22Rv1 (cell line): ENCODE data around the gene IQGAP2.
A peak's percentile ranks its signal among the peaks of the same experiment; 100 is the strongest.

Experiments
- H3K27ac ChIP-seq: fragments of 450-650 bp; 2 replicates; pipeline ENCODE4 v1.5.1; 2017
- ZFX ChIP-seq: fragments of 450-650 bp; IDR thresholded peaks from 2 replicates; pipeline ENCODE4 v1.6.1; 2017; ENCODE audit warnings: antibody characterized with exemption, borderline replicate concordance
- TF ChIP-seq, protein P1 (sequence below): fragments of 450-650 bp; IDR thresholded peaks from 2 replicates; pipeline ENCODE4 v1.5.1; 2017; ENCODE audit warnings: mild to moderate bottlenecking

IQGAP2 gene

DNA sequence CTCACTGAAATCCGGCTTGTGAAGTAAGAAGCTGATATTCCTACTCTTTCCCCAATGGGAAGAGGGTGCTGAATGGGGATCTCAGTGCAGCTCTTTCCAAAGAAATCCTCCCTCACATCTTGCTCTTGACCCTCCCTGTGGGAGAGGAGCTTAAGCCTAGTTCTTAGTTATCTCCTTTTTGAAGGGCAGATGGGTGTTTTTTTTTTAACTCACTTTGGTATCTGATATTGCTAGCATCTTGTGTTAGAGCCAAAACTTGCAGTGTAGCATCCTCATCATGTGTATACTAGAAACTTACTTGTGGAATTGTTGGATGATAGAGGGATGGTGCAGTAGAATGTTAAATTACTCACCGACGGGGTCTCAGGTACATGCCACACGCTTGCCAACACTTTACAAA lies 129.9 kb downstream of the IQGAP2 start:
- TF ChIP-seq ZFX: no peak
- TF ChIP-seq, protein P1, sequence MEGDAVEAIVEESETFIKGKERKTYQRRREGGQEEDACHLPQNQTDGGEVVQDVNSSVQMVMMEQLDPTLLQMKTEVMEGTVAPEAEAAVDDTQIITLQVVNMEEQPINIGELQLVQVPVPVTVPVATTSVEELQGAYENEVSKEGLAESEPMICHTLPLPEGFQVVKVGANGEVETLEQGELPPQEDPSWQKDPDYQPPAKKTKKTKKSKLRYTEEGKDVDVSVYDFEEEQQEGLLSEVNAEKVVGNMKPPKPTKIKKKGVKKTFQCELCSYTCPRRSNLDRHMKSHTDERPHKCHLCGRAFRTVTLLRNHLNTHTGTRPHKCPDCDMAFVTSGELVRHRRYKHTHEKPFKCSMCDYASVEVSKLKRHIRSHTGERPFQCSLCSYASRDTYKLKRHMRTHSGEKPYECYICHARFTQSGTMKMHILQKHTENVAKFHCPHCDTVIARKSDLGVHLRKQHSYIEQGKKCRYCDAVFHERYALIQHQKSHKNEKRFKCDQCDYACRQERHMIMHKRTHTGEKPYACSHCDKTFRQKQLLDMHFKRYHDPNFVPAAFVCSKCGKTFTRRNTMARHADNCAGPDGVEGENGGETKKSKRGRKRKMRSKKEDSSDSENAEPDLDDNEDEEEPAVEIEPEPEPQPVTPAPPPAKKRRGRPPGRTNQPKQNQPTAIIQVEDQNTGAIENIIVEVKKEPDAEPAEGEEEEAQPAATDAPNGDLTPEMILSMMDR: no peak
- no peak overlapping the region for H3K27ac ChIP-seq

DNA sequence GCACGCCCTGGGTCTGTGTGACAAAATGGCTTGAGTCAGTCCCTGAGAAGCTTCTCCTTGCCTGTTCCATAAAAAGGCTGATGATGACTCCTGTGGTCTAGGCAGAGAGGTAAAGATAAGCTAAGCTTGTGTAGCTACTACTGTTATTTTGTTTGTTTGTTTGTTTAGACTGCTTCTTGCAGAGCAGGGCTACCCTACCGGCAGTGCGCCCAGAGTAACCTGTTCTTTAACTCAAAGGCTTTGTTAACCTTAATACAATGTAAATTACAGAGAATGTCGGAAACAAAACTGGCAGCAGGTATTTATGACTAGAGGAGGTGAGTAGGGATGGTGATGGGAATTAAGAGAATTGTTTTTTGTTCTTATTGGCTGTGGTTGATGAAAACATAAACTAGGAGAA lies 132.5 kb downstream of the IQGAP2 start:
- no peak overlapping the region for H3K27ac ChIP-seq
- TF ChIP-seq ZFX: no peak
- TF ChIP-seq, protein P1: no peak

DNA sequence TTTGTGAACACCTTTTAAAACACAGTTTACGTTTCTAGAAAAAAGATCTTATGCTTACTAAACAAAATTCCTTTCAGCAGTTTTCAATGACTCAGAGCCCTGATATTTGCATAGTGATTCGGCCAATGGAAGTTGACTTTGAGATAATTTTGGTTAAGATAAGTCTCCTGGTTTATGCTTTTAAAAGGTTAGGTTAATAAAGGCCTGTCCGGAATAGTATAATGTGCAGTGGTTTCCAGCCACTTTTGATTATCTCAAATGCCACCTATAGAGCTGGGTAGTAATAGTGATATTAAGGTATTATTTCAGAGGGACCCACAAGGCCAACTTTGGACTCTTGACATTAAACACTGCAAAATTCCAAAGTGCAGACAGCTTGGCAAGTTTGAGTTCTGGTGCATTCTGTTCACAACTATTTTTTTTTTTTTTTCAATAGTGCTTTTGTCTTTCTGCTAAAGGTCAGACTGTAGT lies 134.0 kb downstream of the IQGAP2 start:
- TF ChIP-seq, protein P1: no peak
- no peak for TF ChIP-seq ZFX
- no peak overlapping the region for H3K27ac ChIP-seq

DNA sequence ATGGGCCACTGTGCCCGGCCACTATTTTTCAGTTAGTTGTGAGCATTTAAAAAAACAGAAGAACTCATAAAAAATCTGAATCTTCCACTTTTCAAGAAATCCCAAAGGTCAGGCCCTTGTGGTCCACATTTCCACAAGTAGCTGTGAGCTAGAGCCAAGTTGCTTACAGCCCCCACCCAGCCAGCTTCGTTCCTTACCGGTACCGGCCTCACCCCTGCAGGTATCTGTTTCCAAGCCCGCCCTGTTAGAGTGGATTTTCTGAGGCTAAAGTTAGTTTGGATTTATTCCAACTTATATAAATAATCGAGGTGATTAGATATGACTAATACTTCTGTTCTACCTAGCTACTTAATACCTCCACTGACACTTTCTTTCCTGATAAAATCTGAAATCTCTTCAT lies 139.2 kb downstream of the IQGAP2 start:
- TF ChIP-seq, protein P1: no peak
- TF ChIP-seq ZFX: no peak
- H3K27ac ChIP-seq: no peak overlapping the region

DNA sequence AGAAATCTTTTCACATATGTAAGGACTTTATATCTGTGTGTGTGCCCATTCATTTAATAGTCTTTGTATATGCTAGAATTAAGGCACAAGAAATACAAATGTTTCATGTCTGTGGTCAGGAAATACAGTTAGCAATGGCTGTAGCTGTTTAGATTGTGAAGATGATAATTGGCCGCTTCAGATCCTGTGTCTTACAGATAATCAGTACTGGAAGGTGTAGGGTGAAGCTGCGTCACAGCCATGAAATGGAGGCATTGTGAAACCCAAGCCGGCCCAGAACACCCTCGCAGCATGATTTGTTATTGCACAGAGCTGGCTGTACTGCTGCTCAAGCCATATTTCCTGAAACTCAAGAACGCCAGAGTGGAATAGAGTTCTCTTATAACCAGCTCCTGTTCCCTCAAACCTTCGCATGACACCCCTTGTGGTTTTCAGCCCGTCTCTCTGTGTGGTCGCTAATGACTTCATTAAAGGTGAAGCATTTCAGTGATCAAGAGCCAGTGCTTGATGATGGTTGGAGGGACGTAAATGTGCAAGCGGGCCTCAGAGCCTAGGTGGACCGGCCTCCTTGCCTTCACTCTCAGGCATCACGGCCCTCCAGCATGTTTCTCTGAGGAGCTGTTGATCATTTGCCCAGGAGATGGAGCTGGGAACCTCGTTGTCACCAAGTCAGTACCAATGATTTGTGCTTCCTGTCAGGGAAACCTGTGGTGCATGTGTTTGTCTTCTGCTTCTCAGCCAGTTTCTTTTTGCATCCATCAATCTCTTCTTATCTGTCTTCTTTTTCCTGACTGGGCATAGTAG lies 140.0 kb downstream of the IQGAP2 start:
- H3K27ac ChIP-seq: no peak overlapping the region
- TF ChIP-seq, protein P1: no peak
- TF ChIP-seq ZFX: no peak

DNA sequence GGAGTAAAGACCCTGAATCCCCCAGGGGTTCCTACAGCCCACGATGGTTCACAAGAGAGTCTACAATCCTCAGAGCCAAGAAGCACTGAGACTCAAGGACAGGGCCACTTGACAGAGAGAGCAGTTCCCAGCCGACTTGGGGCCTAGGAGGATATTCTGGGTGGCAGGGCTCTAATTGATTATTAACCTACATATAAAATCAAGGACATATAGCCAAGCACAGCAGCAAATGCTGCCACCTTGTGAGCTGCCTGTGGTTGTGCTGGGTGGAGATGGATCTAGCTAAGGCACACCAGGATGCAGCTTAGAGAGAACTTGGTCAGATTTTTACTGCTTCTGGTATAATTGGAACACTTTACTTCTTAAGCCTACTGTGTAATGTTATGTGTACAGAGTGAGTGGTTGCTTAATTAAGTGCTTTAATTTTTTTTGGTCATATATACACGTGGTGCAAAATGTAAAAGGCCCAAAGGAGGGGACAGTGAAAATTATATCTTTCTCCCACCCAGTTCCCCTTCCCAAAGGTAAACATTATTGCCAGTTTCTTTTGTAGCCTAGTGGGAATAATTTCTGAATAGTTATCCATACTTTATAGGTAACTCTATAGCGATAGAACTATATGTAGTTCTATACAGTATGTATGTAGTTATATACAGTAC lies 141.3 kb downstream of the IQGAP2 start:
- H3K27ac ChIP-seq: no peak overlapping the region
- TF ChIP-seq, protein P1: peak; percentile 78
- no peak for TF ChIP-seq ZFX

DNA sequence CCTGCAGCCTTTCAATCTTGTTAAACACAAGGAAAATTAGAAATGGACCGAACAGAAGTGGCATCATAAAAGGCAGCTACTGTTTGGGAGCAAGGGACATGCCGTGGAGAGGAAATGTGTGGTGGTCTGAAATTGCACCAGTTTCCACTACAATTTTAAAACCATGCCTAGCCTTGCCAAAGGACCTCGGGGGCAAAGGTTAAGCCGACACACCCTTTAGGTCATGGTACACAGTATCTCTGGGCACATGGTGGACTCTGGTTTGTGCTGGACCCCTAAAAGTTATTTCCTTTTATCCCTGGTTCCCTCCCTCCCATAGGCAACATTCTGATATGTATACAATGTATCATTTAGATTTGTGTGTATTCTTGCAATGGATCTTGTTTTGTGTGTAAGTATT lies 142.1 kb downstream of the IQGAP2 start:
- TF ChIP-seq ZFX: no peak
- TF ChIP-seq, protein P1: no peak
- no peak overlapping the region for H3K27ac ChIP-seq
